AG08396 (cell line): ENCODE measurements around the gene ROR1.

Experiments used
- DNase-seq: peaks from one replicate; pipeline ENCODE4 v3.0.0; 2012; ENCODE audit warnings: low spot score, mixed read lengths

The ROR1 gene

GRCh38 chr1:63773815-63774616 lies at the start of gene ROR1:
ROR1 (plus strand) TSS chr1:63774017.
- DNase-seq = peak; percentile 91

GRCh38 chr1:63724375-63724899 lies 49.4 kb upstream of the ROR1 start:
- no peak for DNase-seq

GRCh38 chr1:63728611-63729226 lies 45.1 kb upstream of the ROR1 start:
- no peak for DNase-seq

- DNase-seq = no peak
Observed at GRCh38 chr1:63729227-63729620, 44.6 kb upstream of the ROR1 start.

- no peak for DNase-seq
Observed at GRCh38 chr1:63730211-63730610, 43.6 kb upstream of the ROR1 start.

GRCh38 chr1:63731117-63732043 lies 42.4 kb upstream of the ROR1 start:
- peak; percentile 47 for DNase-seq

- DNase-seq = no peak
Observed at GRCh38 chr1:63732666-63733065, 41.2 kb upstream of the ROR1 start.

GRCh38 chr1:63738772-63739171 lies 35.0 kb upstream of the ROR1 start:
- no peak for DNase-seq

- DNase-seq = no peak
Observed at GRCh38 chr1:63739452-63739851, 34.4 kb upstream of the ROR1 start.

GRCh38 chr1:63740432-63740831 lies 33.4 kb upstream of the ROR1 start:
- no peak for DNase-seq

GRCh38 chr1:63742526-63742925 lies 31.3 kb upstream of the ROR1 start:
- DNase-seq = no peak

GRCh38 chr1:63743781-63744180 lies 30.0 kb upstream of the ROR1 start:
- no peak for DNase-seq

- no peak for DNase-seq
Observed at GRCh38 chr1:63746129-63746864, 27.5 kb upstream of the ROR1 start.

- no peak for DNase-seq
Observed at GRCh38 chr1:63747445-63747844, 26.4 kb upstream of the ROR1 start.

- DNase-seq = no peak
Observed at GRCh38 chr1:63748046-63748580, 25.7 kb upstream of the ROR1 start.

GRCh38 chr1:63748641-63749040 lies 25.2 kb upstream of the ROR1 start:
- DNase-seq = no peak

GRCh38 chr1:63750721-63751120 lies 23.1 kb upstream of the ROR1 start:
- DNase-seq = no peak

GRCh38 chr1:63752176-63752575 lies 21.6 kb upstream of the ROR1 start:
- no peak for DNase-seq

GRCh38 chr1:63753591-63753990 lies 20.2 kb upstream of the ROR1 start:
- DNase-seq = no peak

- no peak for DNase-seq
Observed at GRCh38 chr1:63756839-63757238, 17.0 kb upstream of the ROR1 start.

GRCh38 chr1:63757334-63757733 lies 16.5 kb upstream of the ROR1 start:
- DNase-seq = no peak
